Natural killer cell (primary cell): ENCODE data around the gene DENND10. TPM values are rescaled to one million over a fixed set of nuclear protein-coding genes. Genes with fewer than 3 reads are reported as not detected.
A peak's percentile ranks its signal among the peaks of the same experiment; 100 is the strongest.

Source experiments
- ATAC-seq, 3 donors: fragments of 150-1000 bp in 2 of 3; fragments of 200-7000 bp in 1 of 3; cut with Tn5 transposase; 1 replicate in 1 of 3; 2 replicates in 2 of 3; pipeline ENCODE4 v1.10.0; 2021; ENCODE audit warnings: mild to moderate bottlenecking in 2 of 3, moderate library complexity in 2 of 3
- DNase-seq, 2 donors: peaks; one replicate each; pipeline versions ENCODE4 v3.0.0 to v3.0.0-alpha.2; 2013 to 2021; ENCODE audit warnings: mixed read lengths in 1 of 2
- H3K27ac ChIP-seq: one replicate; pipeline ENCODE4 v1.5.1; 2013; ENCODE audit warnings: mild to moderate bottlenecking, low read length
- H3K27me3 ChIP-seq: one replicate; pipeline ENCODE4 v1.6.1; 2013; ENCODE audit warnings: low read length; ENCODE audit not compliant: control insufficient read depth, insufficient read depth
- H3K36me3 ChIP-seq: one replicate; pipeline ENCODE4 v1.6.1; 2013; ENCODE audit warnings: low read length; ENCODE audit not compliant: control insufficient read depth, insufficient read depth
- H3K4me1 ChIP-seq: one replicate; pipeline ENCODE4 v1.6.1; 2013; ENCODE audit warnings: low read length; ENCODE audit not compliant: control insufficient read depth, insufficient read depth
- H3K4me3 ChIP-seq: one replicate; pipeline ENCODE4 v1.5.1; 2013; ENCODE audit warnings: low read length
- H3K9me3 ChIP-seq: one replicate; pipeline ENCODE4 v1.6.1; 2013; ENCODE audit warnings: low read length; ENCODE audit not compliant: control insufficient read depth, insufficient read depth
- H3K27ac Mint-ChIP-seq, 2 donors: one replicate each; pipeline ENCODE4 v1.8.0; 2022; ENCODE audit warnings: mild to moderate bottlenecking in 2 of 2, mixed read lengths in 2 of 2, moderate library complexity in 1 of 2
- H3K27me3 Mint-ChIP-seq, 2 donors: one replicate each; pipeline ENCODE4 v1.8.0; 2022; ENCODE audit warnings: low read depth in 2 of 2, mixed read lengths in 2 of 2
- H3K36me3 Mint-ChIP-seq: one replicate; pipeline ENCODE4 v1.8.0; 2022; ENCODE audit warnings: mixed read lengths
- H3K4me1 Mint-ChIP-seq, 2 donors: one replicate each; pipeline ENCODE4 v1.8.0; 2022; ENCODE audit warnings: mixed read lengths in 2 of 2
- H3K4me3 Mint-ChIP-seq: one replicate; pipeline ENCODE4 v1.8.0; 2022; ENCODE audit warnings: mild to moderate bottlenecking, moderate library complexity, mixed read lengths
- H3K9me3 Mint-ChIP-seq, 2 donors: one replicate each; pipeline ENCODE4 v1.8.0; 2022; ENCODE audit warnings: mixed read lengths in 2 of 2
- CTCF ChIP-seq: fragments of 200-600 bp; IDR thresholded peaks from one replicate; pipeline ENCODE4 v1.8.0; 2022; ENCODE audit warnings: antibody characterized with exemption
- WGBS: methylation state at CpG from one replicate; pipeline ENCODE4 v1.1.7; 2013; ENCODE audit warnings: missing lambda C conversion rate; ENCODE audit not compliant: insufficient coverage; 5-methylcytosine and 5-hydroxymethylcytosine counted together
- intact Hi-C: fragments of 100-400 bp; cut with micrococcal nuclease; formaldehyde crosslinking; loops from one replicate; pipeline ENCODE4 v1.14.2; 2022
- total RNA-seq, 4 donors: library from RNA; stranded (reverse); fragments of 120-200 nt in 1 of 4; gene quantifications; one replicate each; pipeline versions ENCODE4 v1.2.3 to v1.2.4, GENCODE V29; 2013 to 2022

Gene DENND10
- total RNA-seq, 3 donors from 2014 or later (not counting 1 experiment from before 2014, with no cell fraction given): 24.0 to 42.4 (median 33.9) TPM

GRCh38 chr10:119162452-119163092 is 58.7 kb downstream of the DENND10 start:
- Mint-ChIP-seq H3K36me3 (no peaks in the 10 kb centered on the region), H3K4me1 (peaks cover 15 to 17% of the 10 kb centered on the region in 2 donors), H3K9me3 (no peaks in the 10 kb centered on the region), H3K4me3 (no peak overlapping the region), H3K27ac (no peak overlapping the region), H3K27me3 (no peaks in the 10 kb centered on the region)
- peaks cover 18% of the 10 kb centered on the region for H3K4me1 ChIP-seq
- ATAC-seq (no peak), DNase-seq (no peak)
- H3K4me3 ChIP-seq: no peak overlapping the region
- no peak overlapping the region for H3K27ac ChIP-seq
- no peaks in the 10 kb centered on the region for H3K27me3 ChIP-seq
- intact Hi-C loops: no loop called here
- no peaks in the 10 kb centered on the region for H3K9me3 ChIP-seq
- 90% methylated on average over 5 of the region's 5 CpGs for WGBS
- no peak for TF ChIP-seq CTCF
- peaks cover 14% of the 10 kb centered on the region for H3K36me3 ChIP-seq

GRCh38 chr10:119165171-119166117 is 61.5 kb downstream of the DENND10 start, which contains the start of gene SFXN4:
SFXN4 (minus strand) TSS chr10:119165714; CDS start chr10:119165647, 67 bp downstream.
- peak within 1 kb of the TSS; percentile 72 for H3K27ac ChIP-seq
- DNase-seq: peak; percentile 81 to 89
- no peaks in the 10 kb centered on the region for H3K36me3 Mint-ChIP-seq
- no peaks in the 10 kb centered on the region for H3K9me3 Mint-ChIP-seq
- TF ChIP-seq CTCF: no peak
- under 1% methylated on average over 89 of the region's 90 CpGs for WGBS
- peaks cover 18% of the 10 kb centered on the region for H3K4me1 ChIP-seq
- H3K27me3 Mint-ChIP-seq: no peaks in the 10 kb centered on the region
- H3K9me3 ChIP-seq: no peaks in the 10 kb centered on the region
- intact Hi-C loops: loop anchor here (1.0 kb wide), 2 partner anchors 13 to 45 kb away; partner anchors contain the start of gene PRDX3
- peaks cover 15 to 17% of the 10 kb centered on the region in 2 donors for H3K4me1 Mint-ChIP-seq
- peaks cover 25% of the 10 kb centered on the region for H3K36me3 ChIP-seq
- H3K4me3 ChIP-seq: peak within 1 kb of the TSS; percentile 72
- peak within 1 kb of the TSS; percentile 77 to 94 for H3K27ac Mint-ChIP-seq
- H3K4me3 Mint-ChIP-seq: peak within 1 kb of the TSS; percentile 89
- no peaks in the 10 kb centered on the region for H3K27me3 ChIP-seq
- ATAC-seq: peak; percentile 94 to 97 (median 95)

GRCh38 chr10:119166118-119166500 is 62.2 kb downstream of the DENND10 start:
- TF ChIP-seq CTCF: no peak
- H3K36me3 Mint-ChIP-seq: no peaks in the 10 kb centered on the region
- Histone ChIP-seq H3K36me3 (peaks cover 25% of the 10 kb centered on the region), H3K27me3 (no peaks in the 10 kb centered on the region), H3K27ac (peak overlapping the region; percentile 72), H3K4me3 (peak overlapping the region; percentile 72), H3K9me3 (no peaks in the 10 kb centered on the region), H3K4me1 (peaks cover 18% of the 10 kb centered on the region)
- peak overlapping the region; percentile 77 to 94 for H3K27ac Mint-ChIP-seq
- no peak for DNase-seq
- peak; percentile 0 to 6 (median 2) for ATAC-seq
- H3K4me1 Mint-ChIP-seq: peaks cover 15 to 17% of the 10 kb centered on the region in 2 donors
- H3K9me3 Mint-ChIP-seq: no peaks in the 10 kb centered on the region
- WGBS: 69% methylated on average over 7 of the region's 7 CpGs
- intact Hi-C loops: no loop called here
- no peaks in the 10 kb centered on the region for H3K27me3 Mint-ChIP-seq
- peak overlapping the region; percentile 89 for H3K4me3 Mint-ChIP-seq
